Measurements from ENCODE around the gene SRP68. TPM values are rescaled to one million over a fixed set of nuclear protein-coding genes. Genes with fewer than 3 reads are reported as not detected.

The SRP68 gene
- total and polyA plus RNA-seq, 3 donors from 2014 or later: 49.2 to 79.6 (median 53.4) TPM

DNA sequence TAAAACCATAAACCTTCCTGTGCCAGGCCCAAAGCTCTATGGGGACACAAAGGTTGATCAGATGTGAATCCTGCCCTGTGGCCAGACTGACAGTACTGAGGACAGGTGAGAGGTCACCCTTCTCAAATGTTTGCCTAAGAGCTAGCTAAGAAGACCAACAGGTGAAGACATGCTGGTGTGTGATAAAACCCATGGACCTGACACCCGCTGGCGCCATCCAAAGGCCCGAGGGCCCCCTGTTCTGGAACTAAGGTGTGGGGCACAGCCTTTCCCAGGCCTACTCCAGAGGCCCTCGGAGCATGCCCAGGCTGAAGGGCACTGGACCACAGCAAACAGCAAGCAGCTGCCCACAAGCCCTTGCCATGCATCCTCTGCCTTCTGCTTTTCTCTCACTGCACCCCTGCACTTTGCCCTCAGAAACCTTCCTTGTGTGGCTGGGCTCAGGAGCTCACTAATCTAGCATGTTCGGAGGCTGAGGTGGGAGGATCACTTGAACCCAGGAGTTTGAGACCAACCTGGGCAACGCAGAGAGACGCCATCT lies 76.9 kb downstream of the SRP68 start:
- Histone ChIP-seq H3K27ac (no peak overlapping the region), H3K9me3 (no peaks in the 10 kb centered on the region), H3K4me3 (no peak overlapping the region), H3K36me3 (ENCODE audit: low read depth, missing control alignments) (no peaks in the 10 kb centered on the region), H3K27me3 (no peaks in the 10 kb centered on the region), H3K4me1 (peaks cover 28% of the 10 kb centered on the region)
- 80 to 98% methylated on average over 2 to 7 of the region's 7 CpGs for WGBS, 2 donors
- TF ChIP-seq, protein P1, sequence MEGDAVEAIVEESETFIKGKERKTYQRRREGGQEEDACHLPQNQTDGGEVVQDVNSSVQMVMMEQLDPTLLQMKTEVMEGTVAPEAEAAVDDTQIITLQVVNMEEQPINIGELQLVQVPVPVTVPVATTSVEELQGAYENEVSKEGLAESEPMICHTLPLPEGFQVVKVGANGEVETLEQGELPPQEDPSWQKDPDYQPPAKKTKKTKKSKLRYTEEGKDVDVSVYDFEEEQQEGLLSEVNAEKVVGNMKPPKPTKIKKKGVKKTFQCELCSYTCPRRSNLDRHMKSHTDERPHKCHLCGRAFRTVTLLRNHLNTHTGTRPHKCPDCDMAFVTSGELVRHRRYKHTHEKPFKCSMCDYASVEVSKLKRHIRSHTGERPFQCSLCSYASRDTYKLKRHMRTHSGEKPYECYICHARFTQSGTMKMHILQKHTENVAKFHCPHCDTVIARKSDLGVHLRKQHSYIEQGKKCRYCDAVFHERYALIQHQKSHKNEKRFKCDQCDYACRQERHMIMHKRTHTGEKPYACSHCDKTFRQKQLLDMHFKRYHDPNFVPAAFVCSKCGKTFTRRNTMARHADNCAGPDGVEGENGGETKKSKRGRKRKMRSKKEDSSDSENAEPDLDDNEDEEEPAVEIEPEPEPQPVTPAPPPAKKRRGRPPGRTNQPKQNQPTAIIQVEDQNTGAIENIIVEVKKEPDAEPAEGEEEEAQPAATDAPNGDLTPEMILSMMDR (IDR thresholded peaks at IDR 0.05): no peak
- no peak for TF ChIP-seq POLR2A (IDR thresholded peaks at IDR 0.05)
- intact Hi-C loops (cut with DNase I; ENCODE audit: low total_unique reads): no loop called here
- DNase-seq: no peak

DNA sequence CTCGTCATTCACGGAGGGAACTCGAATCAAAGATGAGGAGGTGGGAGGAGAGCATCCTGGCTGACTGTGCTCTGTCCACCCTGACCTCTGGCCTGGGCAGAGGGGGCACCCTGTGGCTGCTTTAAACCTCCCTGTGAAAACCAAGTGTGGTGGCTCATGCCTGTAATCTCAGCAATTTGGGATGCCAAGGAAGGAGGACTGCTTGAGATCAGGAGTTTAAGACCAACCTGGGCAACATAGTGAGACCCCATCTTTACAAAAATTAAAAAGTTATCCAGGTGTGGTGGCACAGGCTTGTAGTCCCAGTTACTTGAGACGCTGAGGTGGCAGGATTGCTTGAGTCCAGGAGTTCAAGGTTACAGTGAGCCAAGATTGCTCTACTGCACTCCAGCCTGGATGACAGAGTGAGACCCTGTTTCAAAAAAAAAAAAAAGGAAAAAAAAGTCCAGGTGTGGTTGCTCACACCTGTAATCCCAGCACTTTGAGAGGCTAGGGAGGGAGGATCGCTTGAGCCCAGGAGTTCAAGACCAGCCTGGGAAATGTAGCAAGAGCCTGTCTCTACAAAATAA lies 77.4 kb downstream of the SRP68 start:
- no peak overlapping the region for H3K4me3 ChIP-seq
- 88 to 91% methylated on average over 5 of the region's 5 CpGs for WGBS, 2 donors
- no peaks in the 10 kb centered on the region for H3K27me3 ChIP-seq
- peaks cover 22% of the 10 kb centered on the region for H3K4me1 ChIP-seq
- no peak for DNase-seq
- TF ChIP-seq POLR2A (IDR thresholded peaks at IDR 0.05): no peak
- TF ChIP-seq, protein P1 (IDR thresholded peaks at IDR 0.05): no peak
- no peaks in the 10 kb centered on the region for H3K9me3 ChIP-seq
- no peaks in the 10 kb centered on the region for H3K36me3 ChIP-seq (ENCODE audit: low read depth, missing control alignments)
- no peak overlapping the region for H3K27ac ChIP-seq
- intact Hi-C loops (cut with DNase I; ENCODE audit: low total_unique reads): no loop called here

DNA sequence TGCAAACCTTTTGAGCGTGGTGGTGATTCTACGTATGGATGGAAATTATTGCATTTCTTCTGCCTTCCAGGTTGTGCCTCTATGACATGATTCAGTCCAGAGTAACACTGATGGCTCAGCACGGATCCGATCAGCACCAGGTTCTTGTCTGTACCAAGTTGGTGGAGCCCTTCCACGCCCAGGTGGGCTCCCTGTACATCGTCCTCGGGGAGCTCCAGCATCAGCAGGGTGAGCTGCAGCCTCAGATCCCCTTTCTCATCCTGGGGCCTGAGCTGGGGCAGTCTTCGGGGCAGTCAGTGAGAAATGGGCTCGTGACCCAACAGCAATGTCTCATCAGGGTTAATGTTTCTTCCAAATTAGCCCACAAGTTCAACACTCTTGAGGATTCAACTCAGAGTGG lies 80.9 kb downstream of the SRP68 start:
- Histone ChIP-seq H3K27me3 (no peaks in the 10 kb centered on the region), H3K4me1 (no peaks in the 10 kb centered on the region), H3K27ac (no peak overlapping the region), H3K4me3 (no peak overlapping the region), H3K9me3 (no peaks in the 10 kb centered on the region), H3K36me3 (ENCODE audit: low read depth, missing control alignments) (no peaks in the 10 kb centered on the region)
- TF ChIP-seq POLR2A (IDR thresholded peaks at IDR 0.05): no peak
- TF ChIP-seq, protein P1 (IDR thresholded peaks at IDR 0.05): no peak
- no peak for DNase-seq
- WGBS, 2 donors: 93 to 98% methylated on average over 2 to 9 of the region's 9 CpGs
- intact Hi-C loops (cut with DNase I; ENCODE audit: low total_unique reads): no loop called here

Small RNA genes within 50 kb of the gene (microRNA-seq; reads per million reads assigned to microRNA genes)
- 7.0 to 7.6 reads per million in 2 donors for gene MIR6868 (ENCODE audit: borderline number of aligned reads in 2 of 2, borderline replicate concordance in 1 of 2)

Small RNA genes within 50 kb of the gene (small RNA-seq; reads per million reads assigned to genes)
- 0 reads per million in 2 donors for gene MIR6868

Other genes starting within 250 kb of the SRP68 start
- 10 to 100 TPM; 15.0 to 20.4 TPM for gene UNC13D, start 228.1 kb downstream of the SRP68 start, total RNA-seq
- gene UNC13D, start 228.1 kb downstream of the SRP68 start, polyA plus RNA-seq (ENCODE audit: insufficient read depth, low read depth, low replicate concordance): 10.2 TPM
- gene WBP2, start 217.2 kb downstream of the SRP68 start, total RNA-seq: 100 to 1,000 TPM in 1 of 2 donors, 10 to 100 TPM in 1; 96.1 to 127 TPM
- 217 TPM for gene WBP2, start 217.2 kb downstream of the SRP68 start, polyA plus RNA-seq (ENCODE audit: insufficient read depth, low read depth, low replicate concordance)
- 10 to 100 TPM; 43.5 to 48.6 TPM for gene TRIM47, start 193.9 kb downstream of the SRP68 start, total RNA-seq
- 18.3 TPM for gene TRIM47, start 193.9 kb downstream of the SRP68 start, polyA plus RNA-seq (ENCODE audit: insufficient read depth, low read depth, low replicate concordance)
- gene TRIM65, start 175.6 kb downstream of the SRP68 start, total RNA-seq: 10 to 100 TPM; 23.4 to 25.5 TPM
- gene TRIM65, start 175.6 kb downstream of the SRP68 start, polyA plus RNA-seq (ENCODE audit: insufficient read depth, low read depth, low replicate concordance): 8.6 TPM
- gene MRPL38, start 167.6 kb downstream of the SRP68 start, total RNA-seq: 10 to 100 TPM; 88.2 to 88.7 TPM
- gene MRPL38, start 167.6 kb downstream of the SRP68 start, polyA plus RNA-seq (ENCODE audit: insufficient read depth, low read depth, low replicate concordance): 101 TPM
- gene FBF1, start 131.5 kb downstream of the SRP68 start, total RNA-seq: 100 to 1,000 TPM in 1 of 2 donors, 10 to 100 TPM in 1; 81.1 to 119 TPM
- 85.4 TPM for gene FBF1, start 131.5 kb downstream of the SRP68 start, polyA plus RNA-seq (ENCODE audit: insufficient read depth, low read depth, low replicate concordance)
- 10 to 100 TPM; 64.1 to 77.7 TPM for gene ACOX1, start 93.4 kb downstream of the SRP68 start, total RNA-seq
- 24.1 TPM for gene ACOX1, start 93.4 kb downstream of the SRP68 start, polyA plus RNA-seq (ENCODE audit: insufficient read depth, low read depth, low replicate concordance)
- gene TEN1, start 93.3 kb downstream of the SRP68 start, total RNA-seq: 10 to 100 TPM; 15.4 to 17.8 TPM
- gene TEN1, start 93.3 kb downstream of the SRP68 start, polyA plus RNA-seq (ENCODE audit: insufficient read depth, low read depth, low replicate concordance): 19.5 TPM
- 10 to 100 TPM; 16.9 to 17.1 TPM for gene CDK3, start 71.7 kb downstream of the SRP68 start, total RNA-seq
- 15.0 TPM for gene CDK3, start 71.7 kb downstream of the SRP68 start, polyA plus RNA-seq (ENCODE audit: insufficient read depth, low read depth, low replicate concordance)
- gene EVPL, start 45.2 kb downstream of the SRP68 start, total RNA-seq: 1 to 10 TPM; 2.7 to 3.5 TPM
- 1.2 TPM for gene EVPL, start 45.2 kb downstream of the SRP68 start, polyA plus RNA-seq (ENCODE audit: insufficient read depth, low read depth, low replicate concordance)
- 1 to 10 TPM in 1 of 2 donors, under 1 TPM in 1; 0.31 to 1.6 TPM for gene GALR2, start 2.3 kb upstream of the SRP68 start, total RNA-seq
- gene GALR2, start 2.3 kb upstream of the SRP68 start, polyA plus RNA-seq (ENCODE audit: insufficient read depth, low read depth, low replicate concordance): 0.47 TPM
- gene ZACN, start 6.7 kb upstream of the SRP68 start, total RNA-seq: under 1 TPM in 1 of 2 donors, not detected in 1; 0.31 TPM
- gene ZACN, start 6.7 kb upstream of the SRP68 start, polyA plus RNA-seq (ENCODE audit: insufficient read depth, low read depth, low replicate concordance): 0.13 TPM
- gene EXOC7, start 31.3 kb upstream of the SRP68 start, total RNA-seq: 100 to 1,000 TPM; 138 TPM
- 99.1 TPM for gene EXOC7, start 31.3 kb upstream of the SRP68 start, polyA plus RNA-seq (ENCODE audit: insufficient read depth, low read depth, low replicate concordance)
- gene FOXJ1, start 68.7 kb upstream of the SRP68 start, total RNA-seq: 10 to 100 TPM; 22.9 to 29.4 TPM
- gene FOXJ1, start 68.7 kb upstream of the SRP68 start, polyA plus RNA-seq (ENCODE audit: insufficient read depth, low read depth, low replicate concordance): 30.5 TPM
- gene RNF157, start 168.0 kb upstream of the SRP68 start, total RNA-seq: 100 to 1,000 TPM; 101 to 108 TPM
- 98.8 TPM for gene RNF157, start 168.0 kb upstream of the SRP68 start, polyA plus RNA-seq (ENCODE audit: insufficient read depth, low read depth, low replicate concordance)
- gene UBALD2, start 192.8 kb upstream of the SRP68 start, total RNA-seq: 10 to 100 TPM; 13.6 to 16.7 TPM
- 48.7 TPM for gene UBALD2, start 192.8 kb upstream of the SRP68 start, polyA plus RNA-seq (ENCODE audit: insufficient read depth, low read depth, low replicate concordance)
- 10 to 100 TPM; 27.0 to 39.0 TPM for gene QRICH2, start 235.8 kb upstream of the SRP68 start, total RNA-seq
- 43.4 TPM for gene QRICH2, start 235.8 kb upstream of the SRP68 start, polyA plus RNA-seq (ENCODE audit: insufficient read depth, low read depth, low replicate concordance)

All from testis (tissue), 3 donors.